ENCODE data around the gene LSR. TPM values are rescaled to one million over a fixed set of nuclear protein-coding genes. Genes with fewer than 3 reads are reported as not detected.

Gene LSR
- total and polyA plus RNA-seq, 2 experiments from 2014 or later = 116 to 212 TPM

- H3K4me3 Mint-ChIP-seq = no peak overlapping the region
- Histone ChIP-seq H3K36me3 (ENCODE audit: insufficient read depth) (no peaks in the 10 kb centered on the region; the same call in 1 of the 2 replicates), H3K9me2 (ENCODE audit: insufficient read depth) (peaks cover 10% of the 10 kb centered on the region; the same call in 1 of the 2 replicates), H3K27me3 (ENCODE audit: insufficient read depth) (no peaks in the 10 kb centered on the region), H3K4me2 (no peak overlapping the region), H3K79me2 (replicated peaks; ENCODE audit: insufficient read depth) (no peaks in the 10 kb centered on the region), H2AFZ (no peak overlapping the region), H3K4me1 (ENCODE audit: insufficient read depth) (no peaks in the 10 kb centered on the region), H3F3A (replicated peaks; ENCODE audit: low read depth) (no peaks in the 10 kb centered on the region), H3K4me3 (no peak overlapping the region), H3K27ac (ENCODE audit: low read depth) (no peak overlapping the region), H4K20me1 (replicated peaks; ENCODE audit: insufficient read depth) (no peaks in the 10 kb centered on the region)
- H3K9me3 Mint-ChIP-seq = peaks cover 20% of the 10 kb centered on the region; the same call in 2 of the 3 replicates
- DNase-seq (ENCODE audit: low spot score) = no peak
- peaks cover 10% of the 10 kb centered on the region; the same call in 2 of the 3 replicates for H3K36me3 Mint-ChIP-seq (ENCODE audit: low read depth)
- TF ChIP-seq POLR2AphosphoS5 (IDR thresholded peaks at IDR 0.05; ENCODE audit: low read depth) = no peak
- TF ChIP-seq CREB1 (CRISPR knock-in tag; IDR thresholded peaks at IDR 0.05; ENCODE audit: low read depth) = no peak
- TF ChIP-seq EZH2phosphoT487 (IDR thresholded peaks at IDR 0.05; ENCODE audit: unreplicated experiment) = no peak
- no peak for TF ChIP-seq JUNB (IDR thresholded peaks at IDR 0.05; ENCODE audit: unreplicated experiment)
- no peak for TF ChIP-seq NANOG (IDR thresholded peaks at IDR 0.05; ENCODE audit: borderline replicate concordance)
- no peak for TF ChIP-seq ZNF331 (CRISPR knock-in tag; IDR thresholded peaks at IDR 0.05; ENCODE audit: low read depth)
- H3K27ac Mint-ChIP-seq = no peak overlapping the region
- peaks cover 14% of the 10 kb centered on the region for H3K4me1 Mint-ChIP-seq
- no peak for ATAC-seq
- peaks cover 18% of the 10 kb centered on the region for H3K27me3 Mint-ChIP-seq (ENCODE audit: insufficient read depth, low read depth, poor library complexity)
These were observed 25.6 kb upstream of the LSR start for GRCh38 chr19:35223084-35223790.

DNA sequence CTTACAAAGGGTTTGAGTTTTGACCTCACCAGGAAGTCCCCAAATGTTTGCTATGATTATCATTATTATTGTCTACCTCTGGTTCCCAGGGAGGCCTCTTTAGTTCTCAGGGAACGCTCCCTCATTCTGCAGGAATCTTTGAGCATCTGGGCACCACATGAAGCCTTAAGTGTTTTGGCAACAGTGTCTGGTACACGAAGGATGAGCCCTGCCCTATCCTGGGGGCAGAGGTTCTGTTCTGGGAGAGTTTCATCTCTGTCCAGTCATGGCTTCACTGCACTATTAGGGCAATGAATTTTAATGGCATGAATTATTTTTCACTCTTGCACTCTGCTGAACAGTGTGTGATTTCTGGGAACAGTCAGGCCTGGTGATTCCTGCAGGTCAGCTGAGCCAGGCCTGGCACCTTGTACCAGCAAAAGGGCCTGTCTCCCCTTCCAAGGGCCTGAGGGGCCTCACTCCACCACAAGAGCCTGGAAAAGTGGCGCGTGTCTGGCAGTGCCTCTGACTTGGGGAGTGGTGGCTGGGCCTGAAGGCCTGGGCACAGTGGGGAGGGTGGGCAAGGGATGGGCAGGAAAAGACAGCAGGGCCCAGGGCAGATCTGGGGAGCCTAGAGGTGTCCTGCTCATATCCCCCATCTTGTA lies 24.8 kb upstream of the LSR start:
- ATAC-seq = no peak
- Histone ChIP-seq H3K27me3 (ENCODE audit: insufficient read depth) (no peaks in the 10 kb centered on the region), H3K36me3 (ENCODE audit: insufficient read depth) (no peaks in the 10 kb centered on the region; the same call in 1 of the 2 replicates), H3K4me3 (no peak overlapping the region), H3K9me2 (ENCODE audit: insufficient read depth) (peaks cover 10% of the 10 kb centered on the region; the same call in 1 of the 2 replicates), H3K4me1 (ENCODE audit: insufficient read depth) (no peaks in the 10 kb centered on the region), H3K79me2 (replicated peaks; ENCODE audit: insufficient read depth) (no peaks in the 10 kb centered on the region), H4K20me1 (replicated peaks; ENCODE audit: insufficient read depth) (no peaks in the 10 kb centered on the region), H3F3A (replicated peaks; ENCODE audit: low read depth) (no peaks in the 10 kb centered on the region), H3K27ac (ENCODE audit: low read depth) (no peak overlapping the region), H2AFZ (no peak overlapping the region), H3K4me2 (no peak overlapping the region)
- H3K4me1 Mint-ChIP-seq = peaks cover 14% of the 10 kb centered on the region
- H3K27me3 Mint-ChIP-seq (ENCODE audit: insufficient read depth, low read depth, poor library complexity) = peaks cover 18% of the 10 kb centered on the region
- H3K36me3 Mint-ChIP-seq (ENCODE audit: low read depth) = peaks cover 5% of the 10 kb centered on the region; the same call in 2 of the 3 replicates
- no peak overlapping the region for H3K4me3 Mint-ChIP-seq
- no peak overlapping the region for H3K27ac Mint-ChIP-seq
- peaks cover 13% of the 10 kb centered on the region; the same call in 2 of the 3 replicates for H3K9me3 Mint-ChIP-seq
- DNase-seq (ENCODE audit: low spot score) = no peak
- no peak for TF ChIP-seq ETS1 (IDR thresholded peaks at IDR 0.05)
- TF ChIP-seq, protein P1, sequence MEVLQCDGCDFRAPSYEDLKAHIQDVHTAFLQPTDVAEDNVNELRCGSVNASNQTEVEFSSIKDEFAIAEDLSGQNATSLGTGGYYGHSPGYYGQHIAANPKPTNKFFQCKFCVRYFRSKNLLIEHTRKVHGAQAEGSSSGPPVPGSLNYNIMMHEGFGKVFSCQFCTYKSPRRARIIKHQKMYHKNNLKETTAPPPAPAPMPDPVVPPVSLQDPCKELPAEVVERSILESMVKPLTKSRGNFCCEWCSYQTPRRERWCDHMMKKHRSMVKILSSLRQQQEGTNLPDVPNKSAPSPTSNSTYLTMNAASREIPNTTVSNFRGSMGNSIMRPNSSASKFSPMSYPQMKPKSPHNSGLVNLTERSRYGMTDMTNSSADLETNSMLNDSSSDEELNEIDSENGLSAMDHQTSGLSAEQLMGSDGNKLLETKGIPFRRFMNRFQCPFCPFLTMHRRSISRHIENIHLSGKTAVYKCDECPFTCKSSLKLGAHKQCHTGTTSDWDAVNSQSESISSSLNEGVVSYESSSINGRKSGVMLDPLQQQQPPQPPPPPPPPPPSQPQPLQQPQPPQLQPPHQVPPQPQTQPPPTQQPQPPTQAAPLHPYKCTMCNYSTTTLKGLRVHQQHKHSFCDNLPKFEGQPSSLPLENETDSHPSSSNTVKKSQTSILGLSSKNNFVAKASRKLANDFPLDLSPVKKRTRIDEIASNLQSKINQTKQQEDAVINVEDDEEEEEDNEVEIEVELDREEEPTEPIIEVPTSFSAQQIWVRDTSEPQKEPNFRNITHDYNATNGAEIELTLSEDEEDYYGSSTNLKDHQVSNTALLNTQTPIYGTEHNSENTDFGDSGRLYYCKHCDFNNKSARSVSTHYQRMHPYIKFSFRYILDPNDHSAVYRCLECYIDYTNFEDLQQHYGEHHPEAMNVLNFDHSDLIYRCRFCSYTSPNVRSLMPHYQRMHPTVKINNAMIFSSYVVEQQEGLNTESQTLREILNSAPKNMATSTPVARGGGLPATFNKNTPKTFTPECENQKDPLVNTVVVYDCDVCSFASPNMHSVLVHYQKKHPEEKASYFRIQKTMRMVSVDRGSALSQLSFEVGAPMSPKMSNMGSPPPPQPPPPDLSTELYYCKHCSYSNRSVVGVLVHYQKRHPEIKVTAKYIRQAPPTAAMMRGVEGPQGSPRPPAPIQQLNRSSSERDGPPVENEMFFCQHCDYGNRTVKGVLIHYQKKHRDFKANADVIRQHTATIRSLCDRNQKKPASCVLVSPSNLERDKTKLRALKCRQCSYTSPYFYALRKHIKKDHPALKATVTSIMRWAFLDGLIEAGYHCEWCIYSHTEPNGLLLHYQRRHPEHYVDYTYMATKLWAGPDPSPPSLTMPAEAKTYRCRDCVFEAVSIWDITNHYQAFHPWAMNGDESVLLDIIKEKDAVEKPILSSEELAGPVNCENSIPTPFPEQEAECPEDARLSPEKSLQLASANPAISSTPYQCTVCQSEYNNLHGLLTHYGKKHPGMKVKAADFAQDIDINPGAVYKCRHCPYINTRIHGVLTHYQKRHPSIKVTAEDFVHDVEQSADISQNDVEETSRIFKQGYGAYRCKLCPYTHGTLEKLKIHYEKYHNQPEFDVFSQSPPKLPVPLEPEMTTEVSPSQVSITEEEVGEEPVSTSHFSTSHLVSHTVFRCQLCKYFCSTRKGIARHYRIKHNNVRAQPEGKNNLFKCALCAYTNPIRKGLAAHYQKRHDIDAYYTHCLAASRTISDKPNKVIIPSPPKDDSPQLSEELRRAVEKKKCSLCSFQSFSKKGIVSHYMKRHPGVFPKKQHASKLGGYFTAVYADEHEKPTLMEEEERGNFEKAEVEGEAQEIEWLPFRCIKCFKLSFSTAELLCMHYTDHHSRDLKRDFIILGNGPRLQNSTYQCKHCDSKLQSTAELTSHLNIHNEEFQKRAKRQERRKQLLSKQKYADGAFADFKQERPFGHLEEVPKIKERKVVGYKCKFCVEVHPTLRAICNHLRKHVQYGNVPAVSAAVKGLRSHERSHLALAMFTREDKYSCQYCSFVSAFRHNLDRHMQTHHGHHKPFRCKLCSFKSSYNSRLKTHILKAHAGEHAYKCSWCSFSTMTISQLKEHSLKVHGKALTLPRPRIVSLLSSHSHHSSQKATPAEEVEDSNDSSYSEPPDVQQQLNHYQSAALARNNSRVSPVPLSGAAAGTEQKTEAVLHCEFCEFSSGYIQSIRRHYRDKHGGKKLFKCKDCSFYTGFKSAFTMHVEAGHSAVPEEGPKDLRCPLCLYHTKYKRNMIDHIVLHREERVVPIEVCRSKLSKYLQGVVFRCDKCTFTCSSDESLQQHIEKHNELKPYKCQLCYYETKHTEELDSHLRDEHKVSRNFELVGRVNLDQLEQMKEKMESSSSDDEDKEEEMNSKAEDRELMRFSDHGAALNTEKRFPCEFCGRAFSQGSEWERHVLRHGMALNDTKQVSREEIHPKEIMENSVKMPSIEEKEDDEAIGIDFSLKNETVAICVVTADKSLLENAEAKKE (CRISPR knock-in tag; IDR thresholded peaks at IDR 0.05) = no peak
- TF ChIP-seq CTCF (conservative IDR thresholded peaks at IDR 0.05; ENCODE audit: low read depth in 2 of 2) = no peak
- no peak for TF ChIP-seq STAT1 (IDR thresholded peaks at IDR 0.05; ENCODE audit: unreplicated experiment)
- TF ChIP-seq CREB1 (CRISPR knock-in tag; IDR thresholded peaks at IDR 0.05; ENCODE audit: low read depth) = no peak
- TF ChIP-seq EZH2 (IDR thresholded peaks at IDR 0.05; ENCODE audit: low read depth, unreplicated experiment) = no peak
